GM18505 (cell line): Measurements from ENCODE around the gene MAGED2.
"Not testable (repeated sequence)": the region's sequence is repeated elsewhere in the genome, so short reads cannot be mapped to it uniquely, and the experiment has no call there.

Source experiments
- ATAC-seq: cut with Tn5 transposase; IDR thresholded peaks from one replicate; pipeline ENCODE4 v1.9.1; 2021; ENCODE audit not compliant: unreplicated experiment
- POLR2A ChIP-seq: IDR thresholded peaks from 4 replicates; pipeline ENCODE4 v1.6.1; 2011; ENCODE audit warnings: borderline replicate concordance; ENCODE audit not compliant: insufficient read depth, insufficient read length; ENCODE audit errors: extremely low read depth

MAGED2 gene

GRCh38 chrX:54807524-54808108 is at the start of gene MAGED2:
TSS of gene MAGED2 (plus strand) at chrX:54807745. CDS start at chrX:54809332, 1,587 bp downstream.
- ATAC-seq: no peak
- TF ChIP-seq POLR2A: no peak

- ATAC-seq: no peak
- TF ChIP-seq POLR2A: no peak
Observed at GRCh38 chrX:54758114-54759055, 49.2 kb upstream of the MAGED2 start.

GRCh38 chrX:54774391-54775094 is 33.0 kb upstream of the MAGED2 start:
- not testable (repeated sequence) for ATAC-seq

- ATAC-seq: no peak
Observed at GRCh38 chrX:54776061-54776460, 31.5 kb upstream of the MAGED2 start.

GRCh38 chrX:54776987-54777672 is 30.4 kb upstream of the MAGED2 start:
- no peak for ATAC-seq
- TF ChIP-seq POLR2A: no peak

More at GRCh38 chrX:54776061-54776460, 31.5 kb upstream of the MAGED2 start:
- TF ChIP-seq POLR2A: no peak

GRCh38 chrX:54785901-54786300 is 21.6 kb upstream of the MAGED2 start:
- no peak for ATAC-seq

GRCh38 chrX:54786967-54787366 is 20.6 kb upstream of the MAGED2 start:
- ATAC-seq: peak; percentile 59

More at GRCh38 chrX:54785901-54786300, 21.6 kb upstream of the MAGED2 start:
- no peak for TF ChIP-seq POLR2A

GRCh38 chrX:54788446-54788845 is 19.1 kb upstream of the MAGED2 start:
- no peak for ATAC-seq
- TF ChIP-seq POLR2A: no peak

More at GRCh38 chrX:54786967-54787366, 20.6 kb upstream of the MAGED2 start:
- TF ChIP-seq POLR2A: no peak

- ATAC-seq: not testable (repeated sequence)
Observed at GRCh38 chrX:54789405-54789804, 18.1 kb upstream of the MAGED2 start.

GRCh38 chrX:54794028-54794427 is 13.5 kb upstream of the MAGED2 start:
- no peak for TF ChIP-seq POLR2A
- ATAC-seq: no peak

GRCh38 chrX:54794795-54795194 is 12.8 kb upstream of the MAGED2 start:
- no peak for ATAC-seq
- no peak for TF ChIP-seq POLR2A

GRCh38 chrX:54798137-54798536 is 9.4 kb upstream of the MAGED2 start, which contains the start of gene ITIH6:
TSS of gene ITIH6 (minus strand) at chrX:54798255. CDS start at chrX:54798210, 45 bp downstream.
- no peak for ATAC-seq
- no peak for TF ChIP-seq POLR2A

- TF ChIP-seq POLR2A: no peak
- ATAC-seq: no peak
Observed at GRCh38 chrX:54799046-54799445, 8.5 kb upstream of the MAGED2 start.

GRCh38 chrX:54808109-54808604 is 612 bp downstream of the MAGED2 start:
- no peak for TF ChIP-seq POLR2A

More at GRCh38 chrX:54808109-54808604, 612 bp downstream of the MAGED2 start:
- peak; percentile 27 for ATAC-seq
